NCI-H510A treated with DMSO at 0.1 percent for 48 hours (cell line): ENCODE measurements around the gene ATF1.
"Not testable (repeated sequence)": the region's sequence is repeated elsewhere in the genome, so short reads cannot be mapped to it uniquely, and the experiment has no call there.

Experiments used
- DNase-seq: peaks from one replicate; lab custom pipeline; 2025; lab: John Stamatoyannopoulos, UW

Gene ATF1

GRCh38 chr12:50803230-50803875, 39.5 kb downstream of the ATF1 start:
- DNase-seq: no peak

GRCh38 chr12:50806176-50806575, 42.3 kb downstream of the ATF1 start:
- DNase-seq: no peak

GRCh38 chr12:50809131-50809530, 45.2 kb downstream of the ATF1 start:
- not testable (repeated sequence) for DNase-seq

- DNase-seq: not testable (repeated sequence)
Observed at GRCh38 chr12:50814921-50815320, 51.0 kb downstream of the ATF1 start.

GRCh38 chr12:50820177-50820576, 56.3 kb downstream of the ATF1 start:
- no peak for DNase-seq

- no peak for DNase-seq
Observed at GRCh38 chr12:50822082-50822481, 58.2 kb downstream of the ATF1 start.

- DNase-seq: not testable (repeated sequence)
Observed at GRCh38 chr12:50823724-50824123, 59.8 kb downstream of the ATF1 start.

GRCh38 chr12:50824914-50825313, 61.0 kb downstream of the ATF1 start:
- DNase-seq: no peak

- DNase-seq: peak; percentile 80
Observed at GRCh38 chr12:50825372-50825838, 61.5 kb downstream of the ATF1 start.

GRCh38 chr12:50828121-50828520, 64.2 kb downstream of the ATF1 start:
- no peak for DNase-seq

- no peak for DNase-seq
Observed at GRCh38 chr12:50828886-50829285, 65.0 kb downstream of the ATF1 start.

GRCh38 chr12:50833801-50834200, 69.9 kb downstream of the ATF1 start:
- DNase-seq: not testable (repeated sequence)

- DNase-seq: no peak
Observed at GRCh38 chr12:50839042-50839441, 75.1 kb downstream of the ATF1 start.

GRCh38 chr12:50840809-50841487, 77.0 kb downstream of the ATF1 start:
- no peak for DNase-seq

- DNase-seq: no peak
Observed at GRCh38 chr12:50841716-50842531, 78.0 kb downstream of the ATF1 start.

- DNase-seq: no peak
Observed at GRCh38 chr12:50842637-50843493, 79.0 kb downstream of the ATF1 start, which contains the start of gene TMPRSS12. TSS of gene TMPRSS12 (plus strand) at chr12:50842926. CDS start at chr12:50842965, 39 bp downstream.

- no peak for DNase-seq
Observed at GRCh38 chr12:50845021-50845647, 81.2 kb downstream of the ATF1 start.

- no peak for DNase-seq
Observed at GRCh38 chr12:50848963-50849362, 85.1 kb downstream of the ATF1 start.

- DNase-seq: not testable (repeated sequence)
Observed at GRCh38 chr12:50855218-50855617, 91.3 kb downstream of the ATF1 start.

GRCh38 chr12:50855679-50856078, 91.8 kb downstream of the ATF1 start:
- not testable (repeated sequence) for DNase-seq
